ENCODE data around the gene IFTAP.

IFTAP gene

GRCh38 chr11:36564376-36565030, 29.8 kb upstream of the IFTAP start:
- TF ChIP-seq CTCF (IDR thresholded peaks at IDR 0.05), result no peak
- H3K27ac ChIP-seq, result no peak overlapping the region
- H3K27me3 ChIP-seq, result peaks cover 20% of the 10 kb centered on the region
- no peaks in the 10 kb centered on the region for H3K9me3 ChIP-seq
- no peaks in the 10 kb centered on the region for H3K36me3 ChIP-seq
- H3K4me3 ChIP-seq (ENCODE audit: low read depth in 1 of 2, low read length in 1 of 2), result no peak overlapping the region
- no peaks in the 10 kb centered on the region for H3K4me1 ChIP-seq (ENCODE audit: control insufficient read depth in 1 of 2, insufficient read depth in 1 of 2, low read depth in 1 of 2, low read length in 1 of 2)

DNA sequence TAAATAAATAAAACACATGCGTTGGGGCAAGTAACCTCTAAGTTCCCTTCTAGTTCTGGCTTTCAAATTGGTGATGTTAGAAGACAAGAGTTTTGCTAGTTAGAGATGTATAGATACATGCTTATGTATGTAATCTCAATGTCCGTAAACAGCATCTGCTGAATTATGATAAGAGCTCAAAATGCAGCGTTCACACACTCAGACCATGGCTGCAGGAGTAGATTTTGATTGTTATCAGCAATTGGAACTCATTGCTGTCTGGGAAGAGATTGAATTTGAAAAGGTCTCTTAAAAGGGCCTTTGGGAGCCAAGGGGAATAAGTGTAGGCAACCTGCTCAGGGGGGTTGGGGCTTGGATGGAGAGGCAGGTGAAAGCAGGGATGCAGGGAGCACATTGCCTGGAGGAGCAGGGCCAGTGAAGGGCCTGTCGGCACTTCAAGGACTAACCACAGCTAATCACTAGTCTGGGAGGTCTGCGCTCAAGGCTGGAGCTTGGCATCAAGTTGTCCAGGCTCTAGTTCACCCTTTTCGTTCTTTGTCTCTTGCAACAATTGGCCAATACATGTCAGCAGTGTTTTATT, 29.2 kb upstream of the IFTAP start:
- no peak overlapping the region for H3K4me3 ChIP-seq (ENCODE audit: low read depth in 1 of 2, low read length in 1 of 2)
- H3K27ac ChIP-seq, result no peak overlapping the region

GRCh38 chr11:36566407-36567053, 27.8 kb upstream of the IFTAP start:
- H3K4me3 ChIP-seq (ENCODE audit: low read depth in 1 of 2, low read length in 1 of 2), result no peak overlapping the region
- H3K27me3 ChIP-seq, result peaks cover 20% of the 10 kb centered on the region
- H3K36me3 ChIP-seq, result no peaks in the 10 kb centered on the region
- no peak overlapping the region for H3K27ac ChIP-seq
- TF ChIP-seq CTCF (IDR thresholded peaks at IDR 0.05), result no peak
- H3K4me1 ChIP-seq (ENCODE audit: control insufficient read depth in 1 of 2, insufficient read depth in 1 of 2, low read depth in 1 of 2, low read length in 1 of 2), result no peaks in the 10 kb centered on the region
- no peaks in the 10 kb centered on the region for H3K9me3 ChIP-seq

More for the DNA sequence above, 29.2 kb upstream of the IFTAP start:
- H3K4me1 ChIP-seq (ENCODE audit: control insufficient read depth in 1 of 2, insufficient read depth in 1 of 2, low read depth in 1 of 2, low read length in 1 of 2), result no peaks in the 10 kb centered on the region
- TF ChIP-seq CTCF (IDR thresholded peaks at IDR 0.05), result no peak
- H3K36me3 ChIP-seq, result no peaks in the 10 kb centered on the region
- no peaks in the 10 kb centered on the region for H3K9me3 ChIP-seq
- peaks cover 20% of the 10 kb centered on the region for H3K27me3 ChIP-seq

- TF ChIP-seq CTCF (IDR thresholded peaks at IDR 0.05), result no peak
- H3K27me3 ChIP-seq, result peaks cover 20% of the 10 kb centered on the region
- no peak within 1 kb of the TSS for H3K4me3 ChIP-seq (ENCODE audit: low read depth in 1 of 2, low read length in 1 of 2)
These were observed 26.6 kb upstream of the IFTAP start, which contains the start of gene RAG1 for GRCh38 chr11:36567694-36568093. RAG1 (plus strand) TSS chr11:36568007; CDS start chr11:36573305, 5,298 bp downstream.

DNA sequence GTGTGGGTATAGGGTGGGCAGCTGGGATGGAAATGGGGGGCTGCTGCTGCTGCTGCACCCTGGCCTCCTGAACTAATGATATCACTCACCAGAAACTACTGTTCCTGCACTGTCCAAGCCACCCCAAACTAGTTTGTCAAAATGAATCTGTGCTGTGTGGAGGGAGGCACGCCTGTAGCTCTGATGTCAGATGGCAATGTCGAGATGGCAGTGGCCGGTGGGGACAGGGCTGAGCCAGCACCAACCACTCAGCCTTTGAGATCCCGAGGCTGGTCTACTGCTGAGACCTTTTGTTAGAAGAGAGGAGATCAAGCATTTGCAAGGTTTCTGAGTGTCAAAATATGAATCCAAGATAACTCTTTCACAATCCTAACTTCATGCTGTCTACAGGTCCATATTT, 25.2 kb upstream of the IFTAP start:
- Histone ChIP-seq H3K9me3 (no peaks in the 10 kb centered on the region), H3K27ac (no peak overlapping the region), H3K4me1 (ENCODE audit: control insufficient read depth in 1 of 2, insufficient read depth in 1 of 2, low read depth in 1 of 2, low read length in 1 of 2) (no peaks in the 10 kb centered on the region), H3K27me3 (peaks cover 17% of the 10 kb centered on the region), H3K4me3 (ENCODE audit: low read depth in 1 of 2, low read length in 1 of 2) (no peak overlapping the region), H3K36me3 (no peaks in the 10 kb centered on the region)
- TF ChIP-seq CTCF (IDR thresholded peaks at IDR 0.05), result no peak

More at GRCh38 chr11:36567694-36568093, 26.6 kb upstream of the IFTAP start, which contains the start of gene RAG1:
- H3K9me3 ChIP-seq, result no peaks in the 10 kb centered on the region
- H3K36me3 ChIP-seq, result no peaks in the 10 kb centered on the region
- H3K4me1 ChIP-seq (ENCODE audit: control insufficient read depth in 1 of 2, insufficient read depth in 1 of 2, low read depth in 1 of 2, low read length in 1 of 2), result no peaks in the 10 kb centered on the region
- no peak within 1 kb of the TSS for H3K27ac ChIP-seq
